ENCODE results near the gene LMTK3. TPM values are rescaled to one million over a fixed set of nuclear protein-coding genes. Genes with fewer than 3 reads are reported as not detected.
"Not testable (repeated sequence)": the region's sequence is repeated elsewhere in the genome, so short reads cannot be mapped to it uniquely, and the experiment has no call there.

The LMTK3 gene
- total RNA-seq, 1 donor from 2014 or later = 4.2 TPM

DNA sequence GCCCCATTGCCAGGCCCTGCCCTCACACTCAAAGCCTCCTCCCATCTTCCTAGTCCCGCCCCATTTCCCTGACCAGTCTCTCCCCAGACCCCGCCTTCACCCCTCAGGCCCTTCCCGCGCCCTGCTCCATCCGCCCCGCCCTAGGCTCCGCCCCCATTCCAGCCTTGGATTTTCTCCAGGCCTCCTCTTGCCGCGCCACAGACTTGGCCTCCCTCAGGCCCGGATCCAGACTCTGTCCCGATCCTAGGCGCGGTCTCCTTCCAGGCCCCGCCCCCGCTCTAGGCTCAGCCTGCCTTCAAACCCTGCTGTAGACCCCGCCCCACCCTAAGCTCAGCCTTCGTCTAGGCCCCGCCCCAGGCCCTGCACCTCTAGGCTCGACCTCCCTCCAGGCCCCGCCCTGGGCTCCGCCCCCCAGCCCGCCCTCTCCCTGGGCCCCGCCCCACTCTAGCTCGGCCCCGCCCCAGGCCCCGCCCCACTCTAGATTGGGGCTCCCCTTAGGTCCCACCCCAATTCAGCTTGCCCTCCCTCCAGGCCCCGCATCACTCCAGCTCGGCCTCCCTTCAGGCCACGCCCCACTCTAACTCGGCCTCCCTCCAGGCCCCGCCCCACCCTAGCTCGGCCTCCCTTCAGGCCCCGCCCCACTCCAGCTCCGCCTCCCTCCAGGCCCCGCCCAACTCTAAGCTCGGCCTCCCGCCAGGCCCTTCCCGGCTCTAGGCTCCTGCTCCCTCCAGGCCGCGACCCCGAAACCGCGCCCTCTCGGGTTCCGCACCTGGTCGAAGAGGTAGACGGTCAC is 18.5 kb downstream of the LMTK3 start:
- peak; percentile 76 for DNase-seq (ENCODE audit: low read depth)
- TF ChIP-seq CTCF (conservative IDR thresholded peaks at IDR 0.05; ENCODE audit: low read depth, low read length) = no peak
- peak overlapping the region; percentile 70 for H3K4me3 ChIP-seq (ENCODE audit: low read depth, low read length)

DNA sequence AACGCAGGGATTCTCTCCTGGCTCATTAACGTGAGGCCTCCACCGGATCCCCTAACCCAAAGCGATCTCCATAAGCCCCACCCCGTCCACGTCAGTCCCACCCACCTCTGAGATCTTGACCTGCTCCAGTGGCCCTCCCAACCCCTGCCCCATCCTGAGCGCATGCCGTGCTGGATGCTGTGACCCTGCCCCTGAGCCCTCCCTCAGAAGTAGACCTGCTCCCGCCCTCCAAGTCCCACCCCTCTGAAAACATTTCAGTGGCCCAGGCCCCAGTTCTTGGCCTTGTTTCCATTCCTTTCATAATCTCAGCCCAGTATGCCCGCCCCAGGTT is 19.9 kb downstream of the LMTK3 start:
- TF ChIP-seq CTCF (conservative IDR thresholded peaks at IDR 0.05; ENCODE audit: low read depth, low read length) = no peak
- DNase-seq (ENCODE audit: low read depth) = no peak
- no peak overlapping the region for H3K4me3 ChIP-seq (ENCODE audit: low read depth, low read length)

- DNase-seq (ENCODE audit: low read depth) = no peak
- peak overlapping the region; percentile 25 for H3K4me3 ChIP-seq (ENCODE audit: low read depth, low read length)
- TF ChIP-seq CTCF (conservative IDR thresholded peaks at IDR 0.05; ENCODE audit: low read depth, low read length) = no peak
These were observed 20.4 kb downstream of the LMTK3 start for GRCh38 chr19:48490981-48491792.

DNA sequence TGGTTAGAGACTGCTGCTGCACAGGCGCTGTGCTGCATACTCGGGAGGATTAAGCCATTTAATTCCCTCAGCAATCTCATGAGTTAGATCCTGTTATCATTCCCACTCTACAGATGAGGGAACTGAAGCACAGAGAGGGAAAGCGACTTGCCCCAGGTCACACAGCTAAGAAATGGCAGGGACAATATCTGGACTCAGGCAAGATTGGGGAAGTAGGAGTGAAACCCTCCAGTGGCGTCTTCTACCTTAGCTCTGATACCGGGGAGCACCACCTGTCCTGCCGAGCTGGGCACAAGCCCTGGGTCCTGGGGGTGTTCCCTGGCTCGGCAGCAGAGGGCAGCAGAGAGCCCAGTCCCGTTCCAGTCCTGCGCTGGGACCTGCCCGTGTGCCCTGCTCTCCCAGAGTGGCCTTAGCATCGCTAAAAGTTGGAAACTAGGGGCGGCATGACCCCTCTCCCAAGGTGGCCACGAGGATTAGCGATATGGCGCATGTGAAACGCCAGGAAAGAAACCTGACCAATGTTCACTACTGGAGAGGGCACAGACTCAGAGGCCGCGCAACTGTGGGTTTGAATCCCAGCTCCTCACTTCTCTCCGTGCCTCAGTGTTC is 21.9 kb downstream of the LMTK3 start:
- DNase-seq (ENCODE audit: low read depth) = no peak
- H3K4me3 ChIP-seq (ENCODE audit: low read depth, low read length) = no peak overlapping the region
- peak; percentile 92 for TF ChIP-seq CTCF (conservative IDR thresholded peaks at IDR 0.05; ENCODE audit: low read depth, low read length)

- not testable (repeated sequence) for DNase-seq (ENCODE audit: low read depth)
These were observed 23.2 kb downstream of the LMTK3 start for GRCh38 chr19:48488478-48488877.

GRCh38 chr19:48487948-48488347 is 23.7 kb downstream of the LMTK3 start:
- no peak for DNase-seq (ENCODE audit: low read depth)
- H3K4me3 ChIP-seq (ENCODE audit: low read depth, low read length) = no peak overlapping the region
- TF ChIP-seq CTCF (conservative IDR thresholded peaks at IDR 0.05; ENCODE audit: low read depth, low read length) = no peak

More at GRCh38 chr19:48488478-48488877, 23.2 kb downstream of the LMTK3 start:
- not testable (repeated sequence) for H3K4me3 ChIP-seq (ENCODE audit: low read depth, low read length)

DNA sequence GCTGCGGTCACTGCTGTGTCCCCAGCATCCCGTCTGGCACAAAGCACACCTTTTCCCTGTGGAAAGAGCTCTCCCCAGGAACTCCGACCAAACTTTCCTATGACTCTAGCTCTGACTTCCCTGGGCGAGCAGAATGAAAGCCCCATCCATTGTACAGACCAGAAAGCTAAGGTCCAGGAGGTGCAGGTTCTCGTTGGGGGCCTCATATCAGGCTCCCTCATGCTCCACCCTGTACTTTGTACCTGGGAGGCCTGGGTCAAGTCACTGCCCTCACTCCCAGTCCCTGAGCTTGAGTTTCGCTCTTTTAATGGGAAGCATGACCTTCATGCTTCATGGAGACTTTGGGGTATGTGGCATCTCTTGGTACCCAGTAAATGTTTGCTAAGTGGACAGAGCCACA is 24.1 kb downstream of the LMTK3 start:
- no peak overlapping the region for H3K4me3 ChIP-seq (ENCODE audit: low read depth, low read length)
- TF ChIP-seq CTCF (conservative IDR thresholded peaks at IDR 0.05; ENCODE audit: low read depth, low read length) = no peak
- no peak for DNase-seq (ENCODE audit: low read depth)

DNA sequence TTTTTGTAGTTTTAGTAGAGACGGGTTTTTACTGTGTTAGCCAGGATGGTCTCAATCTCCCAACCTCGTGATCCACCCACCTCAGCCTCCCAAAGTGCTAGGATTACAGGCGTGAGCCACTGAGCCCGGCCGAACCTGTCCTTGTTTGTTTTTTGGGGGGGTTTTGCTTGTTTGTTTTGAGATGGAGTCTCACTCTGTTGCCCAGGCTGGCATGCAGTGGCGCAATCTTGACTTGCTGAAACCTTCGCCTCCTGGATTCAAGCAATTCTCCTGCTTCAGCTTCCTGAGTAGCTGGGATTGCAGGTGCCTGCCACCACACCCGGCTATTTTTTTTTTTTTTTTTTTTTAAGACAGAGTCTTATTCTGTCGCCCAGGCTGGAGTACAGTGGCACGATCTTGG is 24.9 kb downstream of the LMTK3 start:
- not testable (repeated sequence) for DNase-seq (ENCODE audit: low read depth); H3K4me3 ChIP-seq (ENCODE audit: low read depth, low read length)
